Adrenal gland (tissue), 5 donors: ENCODE results near the gene ELK4.

Source experiments
- POLR2A ChIP-seq, 2 donors: fragments of 450-650 bp; IDR thresholded peaks; one replicate each; pipeline ENCODE4 v1.6.1; 2017; ENCODE audit warnings: antibody characterized with exemption in 2 of 2, mild to moderate bottlenecking in 2 of 2, moderate library complexity in 1 of 2
- TF ChIP-seq, protein P1 (sequence below), 6 experiments: fragments of 450-650 bp in 4 of 6; fragments of 200-600 bp in 2 of 6; sonication (generic) in 1 of 6; IDR thresholded peaks; 1 replicate in 5 of 6; 2 replicates in 1 of 6; pipeline versions ENCODE4 v1.5.1 to v1.8.0; 2016 to 2021; ENCODE audit warnings: antibody characterized with exemption in 6 of 6, mild to moderate bottlenecking in 2 of 6, moderate library complexity in 1 of 6
- donor health status: DM: no; HTN: no; CAD: no.

GRCh38 chr1:205670611-205671430, 39.0 kb upstream of the ELK4 start:
- TF ChIP-seq, protein P1, sequence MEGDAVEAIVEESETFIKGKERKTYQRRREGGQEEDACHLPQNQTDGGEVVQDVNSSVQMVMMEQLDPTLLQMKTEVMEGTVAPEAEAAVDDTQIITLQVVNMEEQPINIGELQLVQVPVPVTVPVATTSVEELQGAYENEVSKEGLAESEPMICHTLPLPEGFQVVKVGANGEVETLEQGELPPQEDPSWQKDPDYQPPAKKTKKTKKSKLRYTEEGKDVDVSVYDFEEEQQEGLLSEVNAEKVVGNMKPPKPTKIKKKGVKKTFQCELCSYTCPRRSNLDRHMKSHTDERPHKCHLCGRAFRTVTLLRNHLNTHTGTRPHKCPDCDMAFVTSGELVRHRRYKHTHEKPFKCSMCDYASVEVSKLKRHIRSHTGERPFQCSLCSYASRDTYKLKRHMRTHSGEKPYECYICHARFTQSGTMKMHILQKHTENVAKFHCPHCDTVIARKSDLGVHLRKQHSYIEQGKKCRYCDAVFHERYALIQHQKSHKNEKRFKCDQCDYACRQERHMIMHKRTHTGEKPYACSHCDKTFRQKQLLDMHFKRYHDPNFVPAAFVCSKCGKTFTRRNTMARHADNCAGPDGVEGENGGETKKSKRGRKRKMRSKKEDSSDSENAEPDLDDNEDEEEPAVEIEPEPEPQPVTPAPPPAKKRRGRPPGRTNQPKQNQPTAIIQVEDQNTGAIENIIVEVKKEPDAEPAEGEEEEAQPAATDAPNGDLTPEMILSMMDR (IDR thresholded peaks at IDR 0.05) = no peak
- no peak for TF ChIP-seq POLR2A (IDR thresholded peaks at IDR 0.05)
